GM13976 (cell line): ENCODE results near the gene GCNT4.
A peak's percentile ranks its signal among the peaks of the same experiment; 100 is the strongest.
"Not testable (repeated sequence)": the region's sequence is repeated elsewhere in the genome, so short reads cannot be mapped to it uniquely, and the experiment has no call there.

Source experiments
- DNase-seq: peaks from one replicate; pipeline ENCODE4 v3.0.0; 2012; ENCODE audit warnings: low spot score
- in situ Hi-C: fragments of 300-500 bp; cut with MboI; formaldehyde crosslinking; loops from one replicate; pipeline ENCODE4 v1.12.0; 2022; ENCODE audit warnings: low sequenced_read_pairs, mixed read lengths, inconsistent platforms; ENCODE audit not compliant: unreplicated experiment
- TF ChIP-seq, protein P1 (sequence below): IDR thresholded peaks from 2 replicates; pipeline ENCODE4 v1.5.1; 2012; ENCODE audit warnings: borderline replicate concordance, mild to moderate bottlenecking; ENCODE audit not compliant: insufficient read depth; ENCODE audit errors: extremely low read depth, missing control alignments, control extremely low read depth

The GCNT4 gene, protein sequence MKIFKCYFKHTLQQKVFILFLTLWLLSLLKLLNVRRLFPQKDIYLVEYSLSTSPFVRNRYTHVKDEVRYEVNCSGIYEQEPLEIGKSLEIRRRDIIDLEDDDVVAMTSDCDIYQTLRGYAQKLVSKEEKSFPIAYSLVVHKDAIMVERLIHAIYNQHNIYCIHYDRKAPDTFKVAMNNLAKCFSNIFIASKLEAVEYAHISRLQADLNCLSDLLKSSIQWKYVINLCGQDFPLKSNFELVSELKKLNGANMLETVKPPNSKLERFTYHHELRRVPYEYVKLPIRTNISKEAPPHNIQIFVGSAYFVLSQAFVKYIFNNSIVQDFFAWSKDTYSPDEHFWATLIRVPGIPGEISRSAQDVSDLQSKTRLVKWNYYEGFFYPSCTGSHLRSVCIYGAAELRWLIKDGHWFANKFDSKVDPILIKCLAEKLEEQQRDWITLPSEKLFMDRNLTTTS

DNA sequence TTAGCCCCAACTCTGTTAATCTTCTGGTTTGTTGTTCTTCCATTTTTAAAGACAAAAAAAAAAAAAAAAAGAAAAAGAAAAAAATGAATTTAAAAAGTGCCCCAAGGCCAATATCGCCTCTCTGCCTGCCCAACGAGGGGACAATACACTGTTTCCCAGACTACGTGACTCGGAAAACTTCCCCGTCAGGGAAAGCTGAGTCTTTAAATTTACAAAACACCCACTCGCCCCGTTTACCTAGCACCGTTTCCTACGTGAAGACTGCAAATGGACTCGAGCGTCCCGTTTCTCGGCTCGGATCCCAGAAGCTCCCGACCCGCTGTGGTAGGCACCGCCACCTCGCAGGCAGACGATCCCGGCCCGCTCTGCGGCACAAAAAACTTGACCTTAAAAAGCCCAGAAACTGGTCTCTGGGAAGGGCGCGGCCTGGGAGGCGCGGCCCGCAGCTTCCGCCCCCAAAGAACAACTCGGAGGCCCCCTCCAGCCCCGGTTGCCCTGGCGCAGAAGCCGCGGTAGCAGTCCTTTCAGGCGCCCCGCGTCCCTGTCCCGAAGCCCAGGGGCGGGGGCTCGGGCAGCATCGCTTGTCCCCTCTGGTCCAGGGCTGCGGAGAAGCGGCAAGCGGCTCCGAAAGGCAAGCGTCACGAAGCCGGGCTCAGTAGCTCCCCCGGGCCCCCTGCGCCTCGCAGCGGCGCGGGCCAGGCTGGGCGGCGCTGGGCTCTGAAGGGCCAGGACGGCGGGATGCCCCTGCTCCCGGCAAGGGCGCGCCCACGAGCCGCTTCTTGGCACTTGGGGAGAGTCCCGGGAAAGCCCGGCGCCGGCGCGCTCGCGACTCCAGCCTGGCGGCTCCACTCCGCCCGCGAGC, at the start of gene GCNT4:
Gene GCNT4, minus strand, starts transcription at position 367 of the 862 bp plus-strand sequence. CDS start 22,521 bp downstream, outside the sequence.
- TF ChIP-seq, protein P1, sequence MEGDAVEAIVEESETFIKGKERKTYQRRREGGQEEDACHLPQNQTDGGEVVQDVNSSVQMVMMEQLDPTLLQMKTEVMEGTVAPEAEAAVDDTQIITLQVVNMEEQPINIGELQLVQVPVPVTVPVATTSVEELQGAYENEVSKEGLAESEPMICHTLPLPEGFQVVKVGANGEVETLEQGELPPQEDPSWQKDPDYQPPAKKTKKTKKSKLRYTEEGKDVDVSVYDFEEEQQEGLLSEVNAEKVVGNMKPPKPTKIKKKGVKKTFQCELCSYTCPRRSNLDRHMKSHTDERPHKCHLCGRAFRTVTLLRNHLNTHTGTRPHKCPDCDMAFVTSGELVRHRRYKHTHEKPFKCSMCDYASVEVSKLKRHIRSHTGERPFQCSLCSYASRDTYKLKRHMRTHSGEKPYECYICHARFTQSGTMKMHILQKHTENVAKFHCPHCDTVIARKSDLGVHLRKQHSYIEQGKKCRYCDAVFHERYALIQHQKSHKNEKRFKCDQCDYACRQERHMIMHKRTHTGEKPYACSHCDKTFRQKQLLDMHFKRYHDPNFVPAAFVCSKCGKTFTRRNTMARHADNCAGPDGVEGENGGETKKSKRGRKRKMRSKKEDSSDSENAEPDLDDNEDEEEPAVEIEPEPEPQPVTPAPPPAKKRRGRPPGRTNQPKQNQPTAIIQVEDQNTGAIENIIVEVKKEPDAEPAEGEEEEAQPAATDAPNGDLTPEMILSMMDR = no peak
- peak; percentile 50 for DNase-seq
- in situ Hi-C loops = no loop called here

DNA sequence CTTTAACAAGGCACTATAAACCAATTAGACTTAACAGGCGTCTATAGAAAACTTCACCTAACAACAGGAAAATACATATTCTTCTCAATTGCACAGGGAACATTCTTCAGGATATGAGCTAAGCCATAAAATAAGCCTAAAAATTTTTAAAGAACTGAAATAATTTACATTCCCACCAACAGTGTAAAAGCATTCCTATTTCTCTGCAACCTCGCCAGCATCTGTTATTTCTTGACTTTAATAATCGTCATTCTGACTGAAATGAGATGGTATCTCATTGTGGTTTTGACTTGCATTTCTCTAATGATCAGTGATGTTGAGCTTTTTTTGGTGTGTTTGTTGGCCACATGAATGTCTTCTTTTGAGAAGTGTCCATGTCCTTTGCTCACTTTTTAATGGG, 43.6 kb upstream of the GCNT4 start:
- DNase-seq, in situ Hi-C loops: not testable (repeated sequence)

DNA sequence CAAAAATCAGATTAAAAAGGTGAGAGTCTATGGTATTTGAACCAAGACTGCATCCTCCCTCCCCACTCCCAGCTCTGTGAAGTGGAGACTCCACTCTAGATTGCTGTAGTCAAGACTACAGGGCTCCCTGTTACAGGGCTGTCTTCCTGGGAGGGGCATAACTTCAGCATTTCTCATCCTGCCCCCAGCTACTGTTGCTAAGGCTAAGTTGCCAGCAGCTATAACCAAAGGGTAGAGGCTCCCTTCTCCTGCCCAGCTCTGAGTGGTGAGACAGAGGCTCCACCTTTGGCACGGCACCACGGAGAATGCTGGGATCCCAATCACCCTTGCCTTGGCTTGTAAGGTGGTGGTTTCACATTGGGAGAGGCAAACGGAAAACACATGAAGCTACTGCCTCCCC, 39.2 kb upstream of the GCNT4 start:
- DNase-seq = no peak
- TF ChIP-seq, protein P1 = no peak
- in situ Hi-C loops = no loop called here

DNA sequence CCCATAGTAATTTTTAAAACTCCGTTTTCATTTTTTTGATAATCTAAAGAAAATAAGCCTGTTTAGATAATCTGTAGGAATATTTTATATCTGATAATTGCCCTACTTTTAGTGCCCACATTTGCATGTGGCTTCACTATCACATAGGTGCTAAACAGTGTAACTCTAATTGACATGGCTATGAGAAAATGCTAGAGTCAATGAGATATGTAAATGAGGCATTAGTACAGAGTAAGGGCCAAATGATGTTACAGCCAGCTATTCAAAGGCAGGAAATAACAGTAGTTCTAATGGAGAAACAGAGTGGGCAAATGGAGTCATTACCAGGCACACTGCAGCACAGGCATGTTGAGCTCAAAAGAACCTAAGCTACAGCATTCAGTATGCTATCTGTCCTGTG, 37.3 kb upstream of the GCNT4 start:
- TF ChIP-seq, protein P1 = no peak
- DNase-seq = no peak
- in situ Hi-C loops = no loop called here

DNA sequence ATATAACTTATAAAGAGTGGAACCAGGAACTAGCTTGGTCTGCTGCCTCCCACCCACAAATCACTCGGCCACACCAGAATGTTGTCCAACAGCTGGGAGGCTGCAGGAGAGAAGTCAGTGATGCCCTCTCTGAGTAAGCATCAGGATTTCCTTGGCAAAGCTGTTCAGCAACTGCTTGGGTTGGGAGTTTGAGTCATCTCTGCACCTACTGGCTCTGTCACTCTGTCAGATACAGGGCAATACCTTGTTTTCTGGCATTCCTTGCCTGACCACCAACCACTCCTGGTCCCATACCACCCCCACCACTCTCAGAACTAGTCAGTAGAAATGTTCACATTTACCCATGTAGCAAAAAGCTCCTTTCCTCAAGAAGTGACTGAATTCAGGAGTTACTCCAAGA, 36.8 kb upstream of the GCNT4 start:
- no peak for DNase-seq
- TF ChIP-seq, protein P1 = no peak
- in situ Hi-C loops = no loop called here

DNA sequence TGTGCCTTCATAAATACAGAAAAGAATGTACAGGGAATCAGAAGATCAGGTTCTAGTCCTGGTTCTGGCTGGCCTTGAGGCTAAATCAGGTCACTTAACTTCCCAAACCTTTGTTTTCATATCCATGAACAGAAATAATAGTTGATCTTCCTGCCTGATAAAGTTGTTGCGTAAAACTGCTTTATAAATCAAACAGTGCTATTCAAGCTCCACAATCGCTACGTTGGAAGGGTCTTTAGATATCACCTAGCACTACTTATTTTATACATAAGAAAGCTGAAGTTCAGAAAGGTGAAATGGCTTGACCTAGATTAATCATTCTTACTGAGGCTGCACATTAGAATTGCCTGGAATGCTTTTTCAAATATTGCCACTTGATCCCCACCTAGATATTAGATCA, 36.3 kb upstream of the GCNT4 start:
- no peak for DNase-seq
- in situ Hi-C loops = no loop called here
- TF ChIP-seq, protein P1 = no peak

DNA sequence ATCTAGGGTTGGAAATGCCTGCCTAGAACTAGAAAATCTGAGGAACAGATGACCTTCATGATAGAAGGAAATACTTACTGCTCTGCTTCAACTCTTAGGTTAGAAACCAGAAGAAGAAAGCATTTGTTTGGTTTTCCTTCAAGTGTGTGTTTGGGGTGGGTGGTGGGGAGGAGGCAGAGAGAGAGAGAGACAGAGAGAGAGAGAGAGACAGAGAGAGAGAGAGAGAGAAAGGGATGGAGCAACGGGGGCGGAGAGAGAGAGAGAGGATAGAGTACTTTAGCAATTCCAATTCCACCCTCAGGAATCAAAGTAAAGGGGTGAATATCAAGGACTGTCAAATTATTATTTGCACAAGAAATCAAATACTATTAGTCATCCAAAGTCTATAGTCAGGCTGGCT, 29.2 kb upstream of the GCNT4 start:
- DNase-seq = no peak
- TF ChIP-seq, protein P1 = no peak
- in situ Hi-C loops = no loop called here

DNA sequence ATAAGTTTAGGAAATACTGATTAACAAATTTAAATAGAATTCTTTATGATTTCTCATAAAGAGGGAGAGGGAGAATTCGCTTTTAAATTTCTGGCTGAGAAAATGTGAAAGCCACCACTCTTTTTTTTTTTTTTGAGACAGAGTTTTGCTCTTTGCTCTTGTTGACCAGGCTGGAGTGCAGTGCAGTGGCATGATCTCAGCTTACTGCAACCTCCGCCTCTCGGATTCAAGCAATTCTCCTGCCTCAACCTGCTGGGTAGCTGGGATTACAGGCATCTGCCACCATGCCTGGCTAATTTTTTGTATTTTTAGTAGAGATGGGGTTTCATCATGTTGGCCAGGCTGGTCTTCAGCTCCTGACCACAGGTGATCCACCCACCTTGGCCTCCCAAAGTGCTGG, 27.0 kb upstream of the GCNT4 start:
- in situ Hi-C loops, DNase-seq: not testable (repeated sequence)
